Subcutaneous adipose tissue (tissue), 4 donors: ENCODE data around the gene BARHL1. TPM values are rescaled to one million over a fixed set of nuclear protein-coding genes. Genes with fewer than 3 reads are reported as not detected.

ENCODE experiments used
- CTCF ChIP-seq: fragments of 450-650 bp; IDR thresholded peaks from one replicate; pipeline ENCODE4 v1.5.1; 2016; ENCODE audit warnings: low read depth, mild to moderate bottlenecking, control low read depth, antibody characterized with exemption, moderate library complexity
- total RNA-seq, 4 donors: library from RNA; depleted of rRNA; stranded (reverse); fragments of >200 nt; gene quantifications; one replicate each; pipeline ENCODE4 v1.1.0, GENCODE V29; 2016

Gene BARHL1
- total RNA-seq, 4 donors from 2014 or later = not detected

DNA sequence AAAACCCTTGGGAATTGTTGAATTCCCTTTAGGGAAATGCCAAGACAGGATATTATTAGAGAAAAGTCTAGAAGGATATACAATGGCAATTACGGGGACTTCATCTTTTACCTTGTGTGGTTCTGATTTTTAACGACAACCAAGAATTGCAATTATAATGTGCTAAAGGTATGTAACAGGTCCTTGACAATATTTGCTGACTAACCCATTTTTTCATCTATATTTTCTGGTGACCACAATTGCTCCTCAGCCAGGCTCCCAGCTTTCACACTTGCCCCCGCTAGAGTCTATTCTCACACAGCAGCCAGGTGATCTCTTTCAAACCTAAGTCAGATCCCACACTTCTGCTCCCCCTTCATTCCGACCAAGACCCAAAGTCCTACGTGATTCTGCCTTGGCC, 34.3 kb downstream of the BARHL1 start:
- TF ChIP-seq CTCF = no peak

GRCh38 chr9:132622159-132622558, 39.8 kb downstream of the BARHL1 start:
- no peak for TF ChIP-seq CTCF

GRCh38 chr9:132626285-132626684, 43.9 kb downstream of the BARHL1 start:
- TF ChIP-seq CTCF = no peak

- TF ChIP-seq CTCF = no peak
Observed at GRCh38 chr9:132627106-132627505, 44.7 kb downstream of the BARHL1 start.

GRCh38 chr9:132627594-132627993, 45.2 kb downstream of the BARHL1 start:
- no peak for TF ChIP-seq CTCF

- no peak for TF ChIP-seq CTCF
Observed at GRCh38 chr9:132628746-132629145, 46.3 kb downstream of the BARHL1 start.

- TF ChIP-seq CTCF = no peak
Observed at GRCh38 chr9:132630116-132630515, 47.7 kb downstream of the BARHL1 start.
